Measurements from ENCODE around the gene ALDH3A2. TPM values are rescaled to one million over a fixed set of nuclear protein-coding genes. Genes with fewer than 3 reads are reported as not detected.

ALDH3A2 gene
- total RNA-seq, 1 donor: 36.7 TPM

GRCh38 chr17:19713901-19714361, 65.4 kb downstream of the ALDH3A2 start:
- H3K4me3 ChIP-seq (ENCODE audit: low read depth, low read length): no peak overlapping the region
- DNase-seq (ENCODE audit: low read depth): no peak
- no peak for TF ChIP-seq CTCF (IDR thresholded peaks at IDR 0.05; ENCODE audit: insufficient read depth, low read depth, low read length)

GRCh38 chr17:19714542-19715411, 66.2 kb downstream of the ALDH3A2 start:
- H3K4me3 ChIP-seq (ENCODE audit: low read depth, low read length): no peak overlapping the region
- no peak for TF ChIP-seq CTCF (IDR thresholded peaks at IDR 0.05; ENCODE audit: insufficient read depth, low read depth, low read length)
- no peak for DNase-seq (ENCODE audit: low read depth)

- H3K4me3 ChIP-seq (ENCODE audit: low read depth, low read length): no peak within 1 kb of the TSS
- TF ChIP-seq CTCF (IDR thresholded peaks at IDR 0.05; ENCODE audit: insufficient read depth, low read depth, low read length): no peak
- DNase-seq (ENCODE audit: low read depth): no peak
Observed at GRCh38 chr17:19716108-19717030, 67.8 kb downstream of the ALDH3A2 start, which contains the start of gene SLC47A2. Gene SLC47A2 (minus strand): TSS chr17:19716584. CDS start chr17:19716555, 29 bp downstream.

GRCh38 chr17:19717031-19717360, 68.4 kb downstream of the ALDH3A2 start:
- no peak for DNase-seq (ENCODE audit: low read depth)
- TF ChIP-seq CTCF (IDR thresholded peaks at IDR 0.05; ENCODE audit: insufficient read depth, low read depth, low read length): no peak
- H3K4me3 ChIP-seq (ENCODE audit: low read depth, low read length): no peak overlapping the region

- no peak for DNase-seq (ENCODE audit: low read depth)
- no peak for TF ChIP-seq CTCF (IDR thresholded peaks at IDR 0.05; ENCODE audit: insufficient read depth, low read depth, low read length)
- no peak overlapping the region for H3K4me3 ChIP-seq (ENCODE audit: low read depth, low read length)
Observed at GRCh38 chr17:19717411-19717908, 68.9 kb downstream of the ALDH3A2 start.

- no peak overlapping the region for H3K4me3 ChIP-seq (ENCODE audit: low read depth, low read length)
- DNase-seq (ENCODE audit: low read depth): no peak
- TF ChIP-seq CTCF (IDR thresholded peaks at IDR 0.05; ENCODE audit: insufficient read depth, low read depth, low read length): no peak
Observed at GRCh38 chr17:19718041-19718612, 69.6 kb downstream of the ALDH3A2 start.
